ENCODE results near the gene RHD.
"Not testable (repeated sequence)": the region's sequence is repeated elsewhere in the genome, so short reads cannot be mapped to it uniquely, and the experiment has no call there.

DNA sequence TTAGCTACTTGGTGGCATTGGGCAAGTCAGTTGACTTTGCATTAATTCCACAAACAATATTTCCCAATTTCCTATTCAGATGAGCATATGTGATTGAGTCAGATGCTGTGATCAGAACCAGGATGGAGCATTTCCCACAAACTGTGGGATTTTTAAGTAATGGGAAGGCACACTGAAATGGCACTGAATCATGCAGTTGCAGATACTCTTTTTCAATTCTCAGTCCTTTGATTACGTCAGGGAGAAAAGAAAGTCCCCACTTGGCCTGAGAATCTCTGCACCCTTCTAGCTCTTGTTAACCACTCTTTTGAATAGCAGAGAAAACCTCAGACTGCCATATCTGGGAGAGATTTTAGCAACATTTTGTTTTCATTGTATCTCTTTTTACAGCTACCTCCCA lies 36.8 kb downstream of the RHD start:
- TF ChIP-seq, protein P1, sequence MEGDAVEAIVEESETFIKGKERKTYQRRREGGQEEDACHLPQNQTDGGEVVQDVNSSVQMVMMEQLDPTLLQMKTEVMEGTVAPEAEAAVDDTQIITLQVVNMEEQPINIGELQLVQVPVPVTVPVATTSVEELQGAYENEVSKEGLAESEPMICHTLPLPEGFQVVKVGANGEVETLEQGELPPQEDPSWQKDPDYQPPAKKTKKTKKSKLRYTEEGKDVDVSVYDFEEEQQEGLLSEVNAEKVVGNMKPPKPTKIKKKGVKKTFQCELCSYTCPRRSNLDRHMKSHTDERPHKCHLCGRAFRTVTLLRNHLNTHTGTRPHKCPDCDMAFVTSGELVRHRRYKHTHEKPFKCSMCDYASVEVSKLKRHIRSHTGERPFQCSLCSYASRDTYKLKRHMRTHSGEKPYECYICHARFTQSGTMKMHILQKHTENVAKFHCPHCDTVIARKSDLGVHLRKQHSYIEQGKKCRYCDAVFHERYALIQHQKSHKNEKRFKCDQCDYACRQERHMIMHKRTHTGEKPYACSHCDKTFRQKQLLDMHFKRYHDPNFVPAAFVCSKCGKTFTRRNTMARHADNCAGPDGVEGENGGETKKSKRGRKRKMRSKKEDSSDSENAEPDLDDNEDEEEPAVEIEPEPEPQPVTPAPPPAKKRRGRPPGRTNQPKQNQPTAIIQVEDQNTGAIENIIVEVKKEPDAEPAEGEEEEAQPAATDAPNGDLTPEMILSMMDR (IDR thresholded peaks at IDR 0.05 in 2 of 3, conservative IDR thresholded peaks at IDR 0.05 in 1 of 3; ENCODE audit: control insufficient read depth in 2 of 3, extremely low read depth in 1 of 3, insufficient read depth in 1 of 3, low read depth in 3 of 3, low read length in 3 of 3), result not testable (repeated sequence)
- not testable (repeated sequence) for TF ChIP-seq POLR2AphosphoS5 (IDR thresholded peaks at IDR 0.05; ENCODE audit: low read length); RFX5 (IDR thresholded peaks at IDR 0.05; ENCODE audit: low read depth, low read length)
